GM19099 (cell line): ENCODE measurements around the gene AP2S1.

Experiments
- POLR2A ChIP-seq: IDR thresholded peaks from 3 replicates; pipeline ENCODE4 v1.6.1; 2011; ENCODE audit warnings: low read depth; ENCODE audit not compliant: insufficient read length; ENCODE audit errors: extremely low read depth

Gene AP2S1

GRCh38 chr19:46856062-46857022, 5.7 kb upstream of the AP2S1 start:
- no peak for TF ChIP-seq POLR2A

GRCh38 chr19:46852830-46853229, 2.2 kb upstream of the AP2S1 start:
- no peak for TF ChIP-seq POLR2A

DNA sequence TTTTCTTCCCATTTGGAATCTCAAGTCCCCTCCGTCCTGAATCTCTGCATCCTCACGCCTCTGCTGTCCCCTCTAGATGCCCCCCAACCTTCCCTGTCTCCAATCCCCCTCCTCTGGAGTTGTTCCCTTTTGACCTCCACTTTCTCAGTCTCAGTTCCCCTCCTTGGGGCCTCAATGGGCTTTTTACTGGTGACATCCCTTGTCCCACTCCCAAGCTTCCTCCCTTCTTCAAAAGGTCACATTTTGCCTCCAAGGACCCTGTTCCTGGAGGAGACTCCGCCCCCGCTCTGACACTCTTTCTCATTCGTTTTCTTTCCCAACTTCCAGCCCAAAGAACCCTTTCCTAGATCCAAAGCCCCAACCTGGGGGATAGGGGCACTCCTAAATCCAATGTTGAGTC, 1.0 kb downstream of the AP2S1 start:
- no peak for TF ChIP-seq POLR2A

DNA sequence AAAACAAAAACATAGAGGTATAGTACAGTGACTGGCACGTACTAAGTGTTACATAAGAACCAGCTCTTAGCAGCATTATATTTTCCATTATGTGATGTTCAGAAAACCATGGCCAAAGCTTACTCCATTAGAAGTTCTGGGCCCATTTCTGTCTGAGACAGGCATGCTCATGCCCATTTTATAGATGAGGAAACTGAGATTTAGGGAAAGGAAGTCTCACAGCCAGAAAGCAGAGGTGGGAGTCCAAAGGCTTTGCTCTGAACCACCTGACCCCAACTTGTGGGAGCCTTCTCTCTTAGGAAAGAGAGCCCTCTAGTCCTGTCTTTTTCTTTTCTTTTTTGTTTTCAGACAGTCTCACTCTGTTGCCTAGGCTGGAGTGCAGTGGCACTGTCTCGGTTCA, 2.3 kb downstream of the AP2S1 start:
- no peak for TF ChIP-seq POLR2A

GRCh38 chr19:46847528-46847927, 3.1 kb downstream of the AP2S1 start:
- TF ChIP-seq POLR2A = no peak

GRCh38 chr19:46845959-46846459, 4.6 kb downstream of the AP2S1 start:
- no peak for TF ChIP-seq POLR2A

DNA sequence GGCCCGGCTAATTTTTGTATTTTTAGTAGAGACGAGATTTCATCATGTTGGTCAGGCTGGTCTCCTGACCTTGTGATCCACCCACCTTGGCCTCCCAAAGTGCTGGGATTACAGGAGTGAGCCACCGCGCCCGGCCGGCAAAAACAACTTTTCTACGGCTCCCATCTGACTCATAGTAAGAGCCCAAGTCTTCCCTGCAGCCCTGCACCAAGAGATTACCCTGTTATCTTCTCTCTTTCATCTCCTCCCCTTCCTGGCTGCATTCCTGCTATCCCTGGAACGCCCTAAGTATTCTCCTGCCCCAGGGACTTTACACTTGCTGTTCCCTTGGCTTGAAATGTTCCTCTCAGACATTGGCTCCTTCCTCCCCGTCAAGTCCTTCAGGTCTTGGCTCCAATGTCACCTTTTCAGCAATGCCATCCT, 6.6 kb downstream of the AP2S1 start:
- no peak for TF ChIP-seq POLR2A

DNA sequence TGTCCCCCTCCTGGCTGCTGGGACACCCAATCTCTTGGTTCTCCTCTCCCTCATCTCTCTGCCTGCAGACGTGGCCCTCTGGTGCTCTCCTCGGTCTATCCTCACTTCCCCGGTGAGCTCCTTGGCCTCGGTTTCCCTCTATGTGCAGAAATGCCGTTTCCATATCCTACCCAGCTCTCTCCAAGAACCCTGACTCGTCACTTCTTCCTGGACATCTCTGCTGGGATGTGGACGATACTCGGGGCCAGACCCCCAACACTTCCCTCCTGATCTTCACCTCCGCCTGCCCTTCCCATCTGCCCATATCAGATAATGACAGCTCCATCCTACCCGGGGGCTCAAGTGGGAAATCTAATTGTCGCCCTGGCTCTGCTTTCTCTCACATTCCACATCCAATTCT, 7.9 kb downstream of the AP2S1 start:
- no peak for TF ChIP-seq POLR2A

DNA sequence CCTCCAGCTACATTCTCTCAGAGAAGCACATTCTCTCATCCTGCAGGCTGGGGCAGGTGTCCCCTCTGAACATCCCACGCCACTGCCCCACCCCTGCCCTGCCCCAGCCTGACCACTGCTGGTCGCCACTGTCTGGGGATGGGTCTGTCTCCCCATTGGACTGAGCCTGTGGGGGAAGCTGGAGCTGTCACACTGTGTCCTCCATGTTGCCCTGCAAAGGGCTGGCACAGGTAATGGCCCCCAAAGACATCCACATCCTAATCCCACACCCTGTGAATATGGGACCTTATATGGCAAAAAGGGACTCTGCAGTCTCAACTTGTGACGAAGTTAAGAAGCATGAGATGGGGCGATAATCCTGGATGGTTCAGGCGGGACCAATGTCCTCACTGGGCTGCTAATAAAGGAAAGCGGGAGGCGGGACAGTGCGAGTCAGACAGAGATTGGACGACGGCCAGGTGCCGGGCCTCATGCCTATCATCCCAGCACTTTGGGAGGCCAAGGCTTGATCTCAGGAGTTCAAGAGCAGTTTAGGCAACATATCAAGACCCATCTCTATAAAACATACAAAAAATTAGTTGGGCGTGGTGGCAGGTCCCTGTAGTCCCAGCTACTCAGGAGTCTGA, 9.1 kb downstream of the AP2S1 start:
- TF ChIP-seq POLR2A = no peak

- no peak for TF ChIP-seq POLR2A
These were observed 10.1 kb downstream of the AP2S1 start for GRCh38 chr19:46840498-46840942.

GRCh38 chr19:46839752-46840497, 10.7 kb downstream of the AP2S1 start:
- no peak for TF ChIP-seq POLR2A

DNA sequence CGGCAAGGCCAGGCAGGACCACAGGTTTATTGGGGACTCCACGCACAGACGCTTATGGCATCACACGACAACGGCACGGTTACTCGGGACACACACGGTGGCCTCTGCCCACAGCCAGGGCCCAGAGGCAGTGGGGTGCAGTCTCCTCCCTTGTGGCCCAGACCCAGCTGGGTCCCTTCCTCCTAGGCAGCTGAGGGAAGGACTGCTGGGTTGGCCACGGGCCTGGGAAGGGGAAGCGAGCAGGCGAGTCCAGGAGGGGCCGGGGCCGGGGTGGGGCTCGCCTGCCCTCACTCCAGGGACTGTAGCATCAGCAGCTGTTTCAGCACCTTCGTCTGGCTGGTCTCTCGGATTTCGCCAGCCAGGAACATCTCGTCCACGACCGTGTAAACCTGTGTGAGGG, 12.5 kb downstream of the AP2S1 start:
- TF ChIP-seq POLR2A = no peak

- no peak for TF ChIP-seq POLR2A
These were observed 15.7 kb downstream of the AP2S1 start for GRCh38 chr19:46834984-46835383.

GRCh38 chr19:46834121-46834520, 16.5 kb downstream of the AP2S1 start:
- no peak for TF ChIP-seq POLR2A

DNA sequence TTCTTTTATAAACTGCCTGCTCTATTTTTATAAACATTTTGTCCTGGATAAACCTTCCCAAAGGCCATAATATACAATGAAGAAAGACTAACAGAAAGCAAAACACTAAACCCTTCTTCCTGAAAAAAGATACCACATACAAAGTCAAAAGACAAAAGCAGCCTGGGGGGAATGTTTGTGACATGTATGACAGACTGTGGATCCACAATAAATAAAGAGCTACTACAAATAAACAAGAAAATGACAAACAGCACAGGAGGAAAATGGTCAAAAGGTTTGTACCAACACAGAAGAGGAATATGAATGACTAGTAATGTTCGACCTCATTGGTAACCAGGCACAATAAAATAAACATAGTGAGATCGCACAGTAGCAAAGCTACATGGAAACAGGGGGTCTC, 19.8 kb downstream of the AP2S1 start:
- no peak for TF ChIP-seq POLR2A
